ENCODE measurements around the gene KIRREL3. TPM values are rescaled to one million over a fixed set of nuclear protein-coding genes. Genes with fewer than 3 reads are reported as not detected.

KIRREL3 gene
- total RNA-seq, 3 donors from 2014 or later: 0.32 to 0.33 TPM; not detected in 1

GRCh38 chr11:126821827-126822226, 178.7 kb downstream of the KIRREL3 start:
- TF ChIP-seq POLR2A (IDR thresholded peaks at IDR 0.05) (no peak), POLR2AphosphoS5 (IDR thresholded peaks at IDR 0.05) (no peak)
- H3K27ac ChIP-seq: no peak overlapping the region
- no peaks in the 10 kb centered on the region for H3K4me1 ChIP-seq
- H3K27me3 ChIP-seq: no peaks in the 10 kb centered on the region
- no peaks in the 10 kb centered on the region for H3K9me3 ChIP-seq
- no peaks in the 10 kb centered on the region for H3K36me3 ChIP-seq
- no peak overlapping the region for H3K4me3 ChIP-seq
- intact Hi-C loops (cut with DNase I; ENCODE audit: low total_unique reads): no loop called here
- no peak for DNase-seq (ENCODE audit: low spot score in 2 of 2)

GRCh38 chr11:126819194-126819593, 181.4 kb downstream of the KIRREL3 start:
- H3K27me3 ChIP-seq: no peaks in the 10 kb centered on the region
- TF ChIP-seq POLR2AphosphoS5 (IDR thresholded peaks at IDR 0.05) (no peak), POLR2A (IDR thresholded peaks at IDR 0.05) (no peak), CTCF (IDR thresholded peaks at IDR 0.05) (no peak)
- H3K4me1 ChIP-seq: no peaks in the 10 kb centered on the region
- no peak for DNase-seq (ENCODE audit: low spot score in 2 of 2)
- intact Hi-C loops (cut with DNase I; ENCODE audit: low total_unique reads): no loop called here
- H3K36me3 ChIP-seq: no peaks in the 10 kb centered on the region
- no peaks in the 10 kb centered on the region for H3K9me3 ChIP-seq
- H3K27ac ChIP-seq: no peak overlapping the region
- H3K4me3 ChIP-seq: no peak overlapping the region

- no peaks in the 10 kb centered on the region for H3K36me3 ChIP-seq
- no peak for DNase-seq (ENCODE audit: low spot score in 2 of 2)
- H3K27me3 ChIP-seq: no peaks in the 10 kb centered on the region
- H3K4me1 ChIP-seq: no peaks in the 10 kb centered on the region
- no peak overlapping the region for H3K4me3 ChIP-seq
- H3K27ac ChIP-seq: no peak overlapping the region
- TF ChIP-seq POLR2A (IDR thresholded peaks at IDR 0.05) (no peak), POLR2AphosphoS5 (IDR thresholded peaks at IDR 0.05) (no peak), CTCF (IDR thresholded peaks at IDR 0.05) (no peak)
- no peaks in the 10 kb centered on the region for H3K9me3 ChIP-seq
- intact Hi-C loops (cut with DNase I; ENCODE audit: low total_unique reads): no loop called here
Measured at GRCh38 chr11:126817523-126818450, 182.8 kb downstream of the KIRREL3 start.

- H3K27ac ChIP-seq: no peak overlapping the region
- no peaks in the 10 kb centered on the region for H3K9me3 ChIP-seq
- H3K27me3 ChIP-seq: no peaks in the 10 kb centered on the region
- H3K4me3 ChIP-seq: no peak overlapping the region
- no peaks in the 10 kb centered on the region for H3K4me1 ChIP-seq
- no peaks in the 10 kb centered on the region for H3K36me3 ChIP-seq
- TF ChIP-seq POLR2AphosphoS5 (IDR thresholded peaks at IDR 0.05) (no peak), POLR2A (IDR thresholded peaks at IDR 0.05) (no peak), CTCF (IDR thresholded peaks at IDR 0.05) (no peak)
- intact Hi-C loops (cut with DNase I; ENCODE audit: low total_unique reads): no loop called here
- DNase-seq (ENCODE audit: low spot score in 2 of 2): no peak
Measured at GRCh38 chr11:126817096-126817495, 183.5 kb downstream of the KIRREL3 start.

- intact Hi-C loops (cut with DNase I; ENCODE audit: low total_unique reads): no loop called here
- Histone ChIP-seq H3K9me3 (no peaks in the 10 kb centered on the region), H3K27me3 (no peaks in the 10 kb centered on the region), H3K4me1 (no peaks in the 10 kb centered on the region), H3K27ac (no peak overlapping the region), H3K4me3 (no peak overlapping the region), H3K36me3 (no peaks in the 10 kb centered on the region)
- no peak for DNase-seq (ENCODE audit: low spot score in 2 of 2)
- TF ChIP-seq POLR2A (IDR thresholded peaks at IDR 0.05) (no peak), CTCF (IDR thresholded peaks at IDR 0.05) (no peak), POLR2AphosphoS5 (IDR thresholded peaks at IDR 0.05) (no peak)
Measured at GRCh38 chr11:126816645-126817044, 183.9 kb downstream of the KIRREL3 start.
